GM12801 (cell line): Measurements from ENCODE around the gene RAMP1.

ENCODE experiments used
- TF ChIP-seq, protein P1 (sequence below): IDR thresholded peaks from one replicate; pipeline ENCODE4 v1.5.1; 2011; ENCODE audit warnings: control low read depth; ENCODE audit not compliant: insufficient read length; ENCODE audit errors: extremely low read depth

Gene RAMP1

GRCh38 chr2:237927986-237928385 lies 68.6 kb downstream of the RAMP1 start:
- TF ChIP-seq, protein P1, sequence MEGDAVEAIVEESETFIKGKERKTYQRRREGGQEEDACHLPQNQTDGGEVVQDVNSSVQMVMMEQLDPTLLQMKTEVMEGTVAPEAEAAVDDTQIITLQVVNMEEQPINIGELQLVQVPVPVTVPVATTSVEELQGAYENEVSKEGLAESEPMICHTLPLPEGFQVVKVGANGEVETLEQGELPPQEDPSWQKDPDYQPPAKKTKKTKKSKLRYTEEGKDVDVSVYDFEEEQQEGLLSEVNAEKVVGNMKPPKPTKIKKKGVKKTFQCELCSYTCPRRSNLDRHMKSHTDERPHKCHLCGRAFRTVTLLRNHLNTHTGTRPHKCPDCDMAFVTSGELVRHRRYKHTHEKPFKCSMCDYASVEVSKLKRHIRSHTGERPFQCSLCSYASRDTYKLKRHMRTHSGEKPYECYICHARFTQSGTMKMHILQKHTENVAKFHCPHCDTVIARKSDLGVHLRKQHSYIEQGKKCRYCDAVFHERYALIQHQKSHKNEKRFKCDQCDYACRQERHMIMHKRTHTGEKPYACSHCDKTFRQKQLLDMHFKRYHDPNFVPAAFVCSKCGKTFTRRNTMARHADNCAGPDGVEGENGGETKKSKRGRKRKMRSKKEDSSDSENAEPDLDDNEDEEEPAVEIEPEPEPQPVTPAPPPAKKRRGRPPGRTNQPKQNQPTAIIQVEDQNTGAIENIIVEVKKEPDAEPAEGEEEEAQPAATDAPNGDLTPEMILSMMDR: no peak

DNA sequence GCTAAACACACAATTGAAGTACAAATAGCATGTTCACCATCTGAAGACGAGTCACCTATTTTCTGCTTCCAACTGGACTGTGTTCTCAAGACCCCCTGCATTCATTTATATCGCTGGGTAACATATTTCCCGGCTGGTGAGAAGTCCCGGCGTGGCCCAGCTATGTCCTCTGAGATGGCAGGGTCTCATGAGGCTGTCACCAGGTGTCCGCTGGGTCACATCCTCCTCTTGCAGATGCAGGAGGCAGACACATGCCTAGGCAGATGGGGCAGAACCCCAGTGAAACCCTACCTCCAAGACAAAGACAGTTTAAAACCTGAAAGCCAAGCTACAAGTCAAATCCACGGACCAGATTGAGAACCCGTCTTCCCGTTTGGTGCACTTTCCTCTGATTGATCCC lies 70.6 kb downstream of the RAMP1 start:
- TF ChIP-seq, protein P1: no peak

DNA sequence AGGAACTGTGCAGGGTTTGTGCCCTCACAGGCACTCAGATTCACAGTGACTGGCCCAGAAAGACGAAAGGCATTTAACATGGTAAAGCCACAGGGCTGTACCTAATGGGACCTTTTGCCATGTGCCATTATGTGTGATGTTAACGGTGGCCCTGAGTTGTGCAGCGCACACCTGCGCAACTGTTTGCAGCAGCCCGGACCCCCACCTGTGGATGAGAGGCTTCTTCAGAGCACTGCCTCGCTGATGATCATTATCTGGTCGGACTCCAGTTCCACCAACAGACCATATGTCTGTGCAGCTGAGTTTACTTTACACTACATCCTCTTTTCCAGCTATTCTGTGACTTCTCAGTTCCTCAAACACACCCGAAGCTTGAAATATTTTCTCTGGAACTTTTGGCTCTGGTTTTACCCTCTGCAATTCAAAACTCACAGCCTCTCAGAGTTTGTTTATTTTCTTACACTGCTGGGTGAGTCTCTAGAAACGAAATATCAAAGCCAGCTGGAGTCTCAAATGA lies 71.8 kb downstream of the RAMP1 start:
- TF ChIP-seq, protein P1: no peak

GRCh38 chr2:237932731-237933131 lies 73.3 kb downstream of the RAMP1 start:
- TF ChIP-seq, protein P1: no peak

DNA sequence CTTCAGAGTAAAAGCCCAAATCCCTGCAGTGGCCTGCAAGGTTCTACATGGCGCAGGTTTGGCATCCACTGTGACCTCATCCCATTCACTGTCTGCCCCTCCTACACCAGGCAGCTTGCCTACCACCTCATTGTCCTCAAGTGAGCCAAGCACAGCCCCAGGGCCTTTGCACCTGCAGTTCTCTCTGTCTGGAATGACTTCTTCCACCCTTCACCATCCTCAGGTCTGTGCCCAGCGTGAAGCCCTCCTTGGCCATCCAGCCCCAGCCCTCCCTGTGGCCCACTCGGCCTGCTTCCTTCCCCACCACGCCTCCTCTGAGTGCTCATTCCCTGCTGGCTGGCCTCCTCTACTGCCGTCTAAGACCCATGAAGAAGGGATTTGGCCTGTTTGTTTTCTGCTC lies 74.8 kb downstream of the RAMP1 start:
- TF ChIP-seq, protein P1: no peak

GRCh38 chr2:237935740-237936452 lies 76.5 kb downstream of the RAMP1 start:
- TF ChIP-seq, protein P1: no peak

DNA sequence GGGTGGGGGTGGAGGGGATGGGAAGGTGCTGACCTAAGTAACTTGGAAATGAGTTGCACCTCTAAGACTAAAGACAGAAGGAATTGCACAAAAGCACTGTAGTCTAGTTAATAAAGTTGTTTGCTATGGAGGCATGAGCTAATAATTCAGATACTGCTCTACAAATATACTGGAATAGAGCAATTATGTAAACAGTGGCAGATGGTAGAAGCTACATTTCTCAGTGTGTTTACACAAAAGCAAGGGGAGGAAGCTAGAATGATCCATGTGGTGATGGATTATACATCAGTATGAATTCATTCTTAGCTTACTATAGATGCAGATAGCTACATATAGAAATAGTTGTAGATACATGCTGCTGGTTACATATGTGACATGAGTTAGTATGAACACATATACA lies 79.8 kb downstream of the RAMP1 start:
- TF ChIP-seq, protein P1: no peak
